ENCODE measurements around the gene KAZN. TPM values are rescaled to one million over a fixed set of nuclear protein-coding genes. Genes with fewer than 3 reads are reported as not detected.
A peak's percentile ranks its signal among the peaks of the same experiment; 100 is the strongest.

Gene KAZN
- total RNA-seq, 3 donors from 2014 or later = 12.2 to 16.4 (median 16.2) TPM

- H3K9me3 ChIP-seq = peaks cover 0 to 6% of the 10 kb centered on the region in 2 donors
- H3K36me3 ChIP-seq = no peaks in the 10 kb centered on the region
- TF ChIP-seq POLR2AphosphoS5 (IDR thresholded peaks at IDR 0.05) = no peak
- no peak for DNase-seq (ENCODE audit: low spot score in 2 of 2)
- no peaks in the 10 kb centered on the region for H3K4me1 ChIP-seq
- H3K27me3 ChIP-seq = no peaks in the 10 kb centered on the region
- intact Hi-C loops (cut with DNase I; ENCODE audit: low total_unique reads) = loop anchor here (10.0 kb wide), 1 partner anchor 160 kb away; no protein-coding TSS in a partner anchor
- H3K4me3 ChIP-seq = no peak overlapping the region
- no peak overlapping the region for H3K27ac ChIP-seq
Observed at GRCh38 chr1:15125101-15125745, 526.7 kb downstream of the KAZN start.

- Histone ChIP-seq H3K27ac (no peak overlapping the region), H3K27me3 (no peaks in the 10 kb centered on the region), H3K4me1 (no peaks in the 10 kb centered on the region), H3K9me3 (peaks cover 0 to 7% of the 10 kb centered on the region in 2 donors), H3K36me3 (no peaks in the 10 kb centered on the region), H3K4me3 (no peak overlapping the region)
- TF ChIP-seq POLR2A (IDR thresholded peaks at IDR 0.05) (no peak), CTCF (IDR thresholded peaks at IDR 0.05) (no peak), POLR2AphosphoS5 (IDR thresholded peaks at IDR 0.05) (no peak)
- no peak for DNase-seq (ENCODE audit: low spot score in 2 of 2)
- intact Hi-C loops (cut with DNase I; ENCODE audit: low total_unique reads) = loop anchor here (10.0 kb wide), 1 partner anchor 157 kb away; no protein-coding TSS in a partner anchor
Observed at GRCh38 chr1:15128077-15128476, 529.6 kb downstream of the KAZN start.

- Histone ChIP-seq H3K36me3 (no peaks in the 10 kb centered on the region), H3K4me3 (no peak overlapping the region), H3K27me3 (no peaks in the 10 kb centered on the region), H3K4me1 (no peaks in the 10 kb centered on the region), H3K9me3 (peaks cover 0 to 7% of the 10 kb centered on the region in 2 donors), H3K27ac (no peak overlapping the region)
- TF ChIP-seq POLR2A (IDR thresholded peaks at IDR 0.05) = no peak
- TF ChIP-seq POLR2AphosphoS5 (IDR thresholded peaks at IDR 0.05) = no peak
- peak; percentile 75 to 89 (median 85) for TF ChIP-seq CTCF (IDR thresholded peaks at IDR 0.05)
- intact Hi-C loops (cut with DNase I; ENCODE audit: low total_unique reads) = loop anchor here (10.0 kb wide), 1 partner anchor 156 kb away; no protein-coding TSS in a partner anchor
- DNase-seq (ENCODE audit: low spot score in 2 of 2) = peak; percentile 59 to 72
Observed at GRCh38 chr1:15128520-15129313, 530.2 kb downstream of the KAZN start.

- no peak for TF ChIP-seq POLR2AphosphoS5 (IDR thresholded peaks at IDR 0.05)
- no peak for TF ChIP-seq POLR2A (IDR thresholded peaks at IDR 0.05)
- no peak for TF ChIP-seq CTCF (IDR thresholded peaks at IDR 0.05)
- Histone ChIP-seq H3K4me1 (no peaks in the 10 kb centered on the region), H3K27ac (no peak overlapping the region), H3K27me3 (no peaks in the 10 kb centered on the region), H3K4me3 (no peak overlapping the region), H3K36me3 (no peaks in the 10 kb centered on the region), H3K9me3 (peaks cover 0 to 7% of the 10 kb centered on the region in 2 donors)
- intact Hi-C loops (cut with DNase I; ENCODE audit: low total_unique reads) = loop anchor here (10.0 kb wide), 2 partner anchors 155 to 295 kb away; no protein-coding TSS in a partner anchor
- DNase-seq (ENCODE audit: low spot score in 2 of 2) = no peak
Observed at GRCh38 chr1:15129944-15130343, 531.5 kb downstream of the KAZN start.

GRCh38 chr1:15130607-15131006 is 532.1 kb downstream of the KAZN start:
- DNase-seq (ENCODE audit: low spot score in 2 of 2) = no peak
- no peak for TF ChIP-seq POLR2A (IDR thresholded peaks at IDR 0.05)
- TF ChIP-seq POLR2AphosphoS5 (IDR thresholded peaks at IDR 0.05) = no peak
- TF ChIP-seq CTCF (IDR thresholded peaks at IDR 0.05) = no peak
- Histone ChIP-seq H3K36me3 (no peaks in the 10 kb centered on the region), H3K27me3 (no peaks in the 10 kb centered on the region), H3K4me1 (no peaks in the 10 kb centered on the region), H3K27ac (no peak overlapping the region), H3K9me3 (peaks cover 0 to 7% of the 10 kb centered on the region in 2 donors), H3K4me3 (no peak overlapping the region)
- intact Hi-C loops (cut with DNase I; ENCODE audit: low total_unique reads) = loop anchor here (10.0 kb wide), 1 partner anchor 294 kb away; no protein-coding TSS in a partner anchor
